Astrocyte of the spinal cord (primary cell): ENCODE results near the gene ZIC4.
A peak's percentile ranks its signal among the peaks of the same experiment; 100 is the strongest.

ENCODE experiments used
- DNase-seq: peaks from one replicate; pipeline ENCODE4 v3.0.0; 2011; ENCODE audit warnings: low read depth, low spot score
- H3K4me3 ChIP-seq: 2 replicates; pipeline ENCODE4 v1.5.1; 2011; ENCODE audit warnings: low read depth, mild to moderate bottlenecking, low read length, moderate library complexity
- in situ Hi-C: cut with HindIII; loops from 2 replicates; pipeline ENCODE4 v1.10.0; 2017; ENCODE audit warnings: low sequenced_read_pairs
- TF ChIP-seq, protein P1 (sequence below): IDR thresholded peaks from 2 replicates; pipeline ENCODE4 v1.5.1; 2012; ENCODE audit warnings: low read depth, mild to moderate bottlenecking, low read length, inconsistent platforms

Gene ZIC4

DNA sequence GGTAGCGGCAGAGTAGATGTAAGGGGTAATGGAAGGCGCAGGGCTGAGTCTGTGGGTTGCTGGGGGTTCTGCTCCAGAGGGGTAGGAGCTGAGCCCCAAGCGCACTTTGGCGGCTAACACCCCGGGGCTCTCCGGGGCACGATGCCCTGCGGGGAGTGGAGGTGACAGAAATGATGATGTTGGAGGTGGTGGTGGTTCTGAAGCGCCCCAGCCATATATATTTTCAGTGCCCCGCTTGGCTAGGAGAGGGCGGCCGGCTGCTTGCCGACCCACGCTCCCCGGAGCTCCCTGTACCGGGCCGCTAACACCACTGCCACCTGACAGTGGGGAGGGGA, 9.7 kb downstream of the ZIC4 start:
- no peak for DNase-seq
- in situ Hi-C loops, result loop anchor here (25.0 kb wide), 2 partner anchors 584 to 691 kb away; no protein-coding TSS in a partner anchor
- peak overlapping the region; percentile 66 for H3K4me3 ChIP-seq
- TF ChIP-seq, protein P1, sequence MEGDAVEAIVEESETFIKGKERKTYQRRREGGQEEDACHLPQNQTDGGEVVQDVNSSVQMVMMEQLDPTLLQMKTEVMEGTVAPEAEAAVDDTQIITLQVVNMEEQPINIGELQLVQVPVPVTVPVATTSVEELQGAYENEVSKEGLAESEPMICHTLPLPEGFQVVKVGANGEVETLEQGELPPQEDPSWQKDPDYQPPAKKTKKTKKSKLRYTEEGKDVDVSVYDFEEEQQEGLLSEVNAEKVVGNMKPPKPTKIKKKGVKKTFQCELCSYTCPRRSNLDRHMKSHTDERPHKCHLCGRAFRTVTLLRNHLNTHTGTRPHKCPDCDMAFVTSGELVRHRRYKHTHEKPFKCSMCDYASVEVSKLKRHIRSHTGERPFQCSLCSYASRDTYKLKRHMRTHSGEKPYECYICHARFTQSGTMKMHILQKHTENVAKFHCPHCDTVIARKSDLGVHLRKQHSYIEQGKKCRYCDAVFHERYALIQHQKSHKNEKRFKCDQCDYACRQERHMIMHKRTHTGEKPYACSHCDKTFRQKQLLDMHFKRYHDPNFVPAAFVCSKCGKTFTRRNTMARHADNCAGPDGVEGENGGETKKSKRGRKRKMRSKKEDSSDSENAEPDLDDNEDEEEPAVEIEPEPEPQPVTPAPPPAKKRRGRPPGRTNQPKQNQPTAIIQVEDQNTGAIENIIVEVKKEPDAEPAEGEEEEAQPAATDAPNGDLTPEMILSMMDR, result no peak

DNA sequence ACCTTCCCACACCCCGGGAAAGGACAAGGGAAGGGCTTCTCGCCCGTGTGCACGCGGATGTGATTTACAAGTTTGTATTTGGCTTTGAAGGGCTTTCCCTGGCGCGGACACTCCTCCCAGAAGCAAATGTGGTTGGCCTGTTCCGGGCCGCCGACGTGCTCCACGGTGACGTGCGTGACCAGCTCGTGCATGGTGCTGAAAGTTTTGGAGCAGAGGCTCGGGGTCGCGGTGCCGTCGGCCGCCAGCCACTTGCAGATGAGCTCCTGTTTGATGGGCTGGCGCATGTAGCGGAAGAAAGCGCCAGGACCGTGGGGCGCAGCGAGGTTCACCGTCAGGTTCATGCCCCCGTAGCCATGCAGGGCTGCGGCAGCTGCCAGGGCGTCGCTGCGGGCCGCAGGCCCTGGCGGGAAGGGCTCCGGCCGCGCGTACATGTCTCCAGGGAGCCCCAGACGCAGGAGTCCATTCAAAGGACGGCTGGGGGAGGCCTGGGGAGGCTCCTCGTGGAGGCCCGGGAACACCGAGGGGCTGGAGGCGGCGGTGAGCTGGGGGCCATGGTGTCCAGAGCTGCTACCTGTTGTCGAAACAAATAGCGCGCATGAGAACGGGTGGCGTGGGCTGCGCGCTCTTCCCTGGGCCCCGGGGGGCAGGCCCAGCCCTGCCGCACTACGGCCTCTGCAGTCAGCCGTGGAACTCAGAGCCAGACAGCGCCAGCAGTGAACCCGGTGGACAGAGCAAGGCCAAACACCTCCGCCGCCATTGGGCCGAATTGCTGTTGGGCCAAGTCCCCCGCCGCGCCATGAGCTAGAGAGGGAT, 10.2 kb downstream of the ZIC4 start:
- TF ChIP-seq, protein P1, result no peak
- H3K4me3 ChIP-seq, result peak overlapping the region; percentile 66
- peak; percentile 86 for DNase-seq
- in situ Hi-C loops, result loop anchor here (25.0 kb wide), 2 partner anchors 584 to 691 kb away; no protein-coding TSS in a partner anchor

DNA sequence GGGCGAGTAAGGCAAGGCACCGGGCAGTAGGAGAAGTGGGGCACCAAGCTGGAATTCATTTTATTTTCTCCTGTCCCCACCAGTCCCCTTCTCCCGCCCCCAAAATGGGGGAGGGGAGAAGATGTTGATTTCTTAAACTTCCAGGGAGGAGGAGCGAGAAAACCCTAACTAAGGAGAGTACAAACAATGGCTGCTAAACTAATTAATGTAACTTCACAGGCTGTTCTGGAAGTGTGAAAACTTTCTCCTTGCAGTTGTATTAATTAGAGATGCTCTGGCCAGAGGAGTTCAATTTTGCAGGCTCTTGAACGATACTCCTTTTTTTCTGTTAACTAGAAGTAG, 11.5 kb downstream of the ZIC4 start:
- TF ChIP-seq, protein P1, result no peak
- H3K4me3 ChIP-seq, result peak overlapping the region; percentile 66
- in situ Hi-C loops, result loop anchor here (25.0 kb wide), 2 partner anchors 583 to 692 kb away; no protein-coding TSS in a partner anchor
- DNase-seq, result peak; percentile 57

DNA sequence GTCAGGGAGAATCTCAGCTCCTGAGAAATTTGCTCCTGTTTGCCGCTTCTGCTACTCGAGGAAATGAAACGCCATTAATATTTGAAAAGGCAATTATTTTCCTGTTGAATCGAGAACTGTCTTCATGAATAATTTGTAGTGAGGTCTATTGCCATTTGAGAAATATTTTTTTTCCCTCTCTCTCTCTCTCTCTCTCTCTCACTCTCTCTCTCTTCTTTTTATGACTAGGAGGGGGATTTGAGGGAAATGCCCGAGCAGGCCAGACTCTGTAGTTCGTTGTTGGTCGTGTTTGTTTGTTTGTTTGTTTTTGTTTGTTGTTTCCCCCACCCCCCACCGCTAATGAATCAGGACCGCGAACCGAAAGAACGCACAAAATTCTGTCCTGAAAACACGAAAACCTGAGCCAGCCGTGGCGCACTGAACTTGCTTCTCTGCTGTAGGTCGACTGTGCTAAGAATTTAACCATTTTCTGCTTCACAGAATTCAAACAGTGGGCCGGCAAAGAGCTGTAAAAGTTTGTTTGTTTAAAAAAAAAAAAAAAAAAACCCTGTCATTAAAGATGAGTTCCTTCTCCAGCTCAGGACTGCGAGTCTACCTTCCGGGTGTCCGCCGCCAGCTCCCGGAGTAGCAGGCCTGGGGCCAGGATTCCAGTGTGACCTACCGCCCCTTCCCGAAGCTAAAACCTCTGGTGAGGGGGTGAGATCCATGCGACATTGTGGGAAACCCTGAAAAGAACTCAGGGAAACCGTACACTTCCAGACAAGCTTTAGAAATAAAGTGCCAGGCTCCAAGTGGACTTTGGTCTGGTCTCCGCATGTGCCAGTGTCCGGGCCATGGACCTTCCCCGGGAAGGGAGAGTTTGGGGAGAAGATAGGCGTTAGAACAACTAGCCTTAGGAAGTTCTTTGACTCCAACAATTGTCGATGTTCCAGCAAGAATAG, 12.1 kb downstream of the ZIC4 start:
- H3K4me3 ChIP-seq, result peak overlapping the region; percentile 66
- in situ Hi-C loops, result loop anchor here (25.0 kb wide), 2 partner anchors 582 to 693 kb away; no protein-coding TSS in a partner anchor
- DNase-seq, result no peak
- TF ChIP-seq, protein P1, result no peak

DNA sequence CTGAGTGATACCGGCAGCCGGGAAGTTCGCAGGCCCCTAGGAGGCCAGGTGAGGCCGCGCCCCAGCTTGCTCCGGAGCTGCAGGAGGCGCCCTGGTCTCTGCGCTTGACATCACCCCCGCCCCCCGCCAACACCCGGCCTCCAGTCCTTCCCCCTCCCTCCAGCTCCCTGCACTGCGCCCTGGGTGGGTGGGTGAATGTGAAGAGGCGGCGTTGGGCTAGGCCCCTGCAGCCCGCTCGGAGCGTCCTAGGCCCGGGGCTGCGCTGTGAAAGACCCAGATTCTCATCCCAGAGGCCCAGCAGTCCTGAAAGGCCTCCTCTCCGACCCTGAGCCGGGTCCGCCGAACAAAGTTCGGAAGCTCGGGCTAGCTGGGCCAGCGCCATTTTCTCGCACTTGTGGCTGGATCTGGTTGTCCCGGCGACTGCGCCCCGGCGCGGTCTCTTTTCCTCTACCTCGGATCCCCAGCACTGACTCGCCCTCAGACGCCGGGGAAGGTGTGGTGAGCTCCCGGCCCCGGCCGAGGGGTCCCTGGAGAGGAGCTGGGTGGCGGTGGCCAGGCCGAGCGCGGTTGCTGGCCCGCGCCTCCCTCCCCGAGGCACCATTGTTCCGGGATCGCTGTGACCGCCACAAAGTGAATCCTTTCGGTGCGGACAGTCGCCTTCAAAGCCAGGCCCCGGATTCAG, 12.9 kb downstream of the ZIC4 start:
- in situ Hi-C loops, result loop anchor here (25.0 kb wide), 2 partner anchors 581 to 694 kb away; no protein-coding TSS in a partner anchor
- TF ChIP-seq, protein P1, result peak; percentile 6
- DNase-seq, result peak; percentile 89
- peak overlapping the region; percentile 66 for H3K4me3 ChIP-seq

DNA sequence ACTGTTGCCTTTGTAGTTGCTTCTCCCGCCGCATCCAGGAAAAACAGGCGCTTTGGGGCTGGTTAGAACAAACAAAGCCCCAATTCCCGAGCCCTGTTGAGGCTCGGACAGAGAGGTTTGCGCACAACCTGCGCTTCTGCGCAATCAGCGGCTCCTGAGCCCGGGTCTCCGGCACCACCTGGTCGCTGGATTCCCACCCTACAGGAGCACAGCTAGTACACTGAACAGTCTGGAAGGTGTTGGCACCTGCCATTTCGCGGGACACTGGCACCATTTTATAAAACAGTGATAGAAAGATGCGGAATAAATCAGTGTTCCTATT, 13.8 kb downstream of the ZIC4 start:
- H3K4me3 ChIP-seq, result peak overlapping the region; percentile 66
- DNase-seq, result no peak
- in situ Hi-C loops, result loop anchor here (25.0 kb wide), 2 partner anchors 580 to 695 kb away; no protein-coding TSS in a partner anchor
- TF ChIP-seq, protein P1, result no peak
